Measurements from ENCODE around the gene S100A6. TPM values are rescaled to one million over a fixed set of nuclear protein-coding genes. Genes with fewer than 3 reads are reported as not detected.

The S100A6 gene
- total RNA-seq, 1 donor: 1,187 TPM

GRCh38 chr1:153560241-153560640 lies 24.4 kb upstream of the S100A6 start:
- no peak overlapping the region for H3K4me3 ChIP-seq (ENCODE audit: insufficient read depth, low read length)
- H3K27ac ChIP-seq (ENCODE audit: low read depth, low read length): no peak overlapping the region
- H3K79me2 ChIP-seq (ENCODE audit: insufficient read depth, low read length): no peaks in the 10 kb centered on the region
- no peak overlapping the region for H2AFZ ChIP-seq (ENCODE audit: low read length)
- H3K36me3 ChIP-seq (ENCODE audit: insufficient read depth, low read length): no peaks in the 10 kb centered on the region
- no peak for DNase-seq (ENCODE audit: insufficient read length, low spot score, missing footprints)
- TF ChIP-seq CTCF (IDR thresholded peaks at IDR 0.05; ENCODE audit: extremely low read depth, low read depth, low read length): no peak
- no peaks in the 10 kb centered on the region for H3K9me3 ChIP-seq (ENCODE audit: low read depth, low read length)
- peaks cover 1% of the 10 kb centered on the region for H3K4me1 ChIP-seq (ENCODE audit: insufficient read depth, low read length)
- H3K27me3 ChIP-seq (ENCODE audit: insufficient read depth, low read length): no peaks in the 10 kb centered on the region
- H3K4me2 ChIP-seq (ENCODE audit: insufficient read depth, low read length): no peak overlapping the region
- H4K20me1 ChIP-seq (ENCODE audit: insufficient read depth, low read length): no peaks in the 10 kb centered on the region

GRCh38 chr1:153557877-153558276 lies 22.1 kb upstream of the S100A6 start:
- DNase-seq (ENCODE audit: insufficient read length, low spot score, missing footprints): no peak
- no peaks in the 10 kb centered on the region for H3K9me3 ChIP-seq (ENCODE audit: low read depth, low read length)
- H3K36me3 ChIP-seq (ENCODE audit: insufficient read depth, low read length): no peaks in the 10 kb centered on the region
- no peaks in the 10 kb centered on the region for H3K79me2 ChIP-seq (ENCODE audit: insufficient read depth, low read length)
- no peaks in the 10 kb centered on the region for H4K20me1 ChIP-seq (ENCODE audit: insufficient read depth, low read length)
- H3K4me1 ChIP-seq (ENCODE audit: insufficient read depth, low read length): peaks cover 7% of the 10 kb centered on the region
- H3K27me3 ChIP-seq (ENCODE audit: insufficient read depth, low read length): no peaks in the 10 kb centered on the region
- H3K4me3 ChIP-seq (ENCODE audit: insufficient read depth, low read length): no peak overlapping the region
- no peak overlapping the region for H3K4me2 ChIP-seq (ENCODE audit: insufficient read depth, low read length)
- TF ChIP-seq CTCF (IDR thresholded peaks at IDR 0.05; ENCODE audit: extremely low read depth, low read depth, low read length): no peak
- H2AFZ ChIP-seq (ENCODE audit: low read length): no peak overlapping the region
- no peak overlapping the region for H3K27ac ChIP-seq (ENCODE audit: low read depth, low read length)

- Histone ChIP-seq H3K4me3 (ENCODE audit: insufficient read depth, low read length) (no peak overlapping the region), H3K4me1 (ENCODE audit: insufficient read depth, low read length) (peaks cover 7% of the 10 kb centered on the region), H3K9me3 (ENCODE audit: low read depth, low read length) (no peaks in the 10 kb centered on the region), H3K27me3 (ENCODE audit: insufficient read depth, low read length) (no peaks in the 10 kb centered on the region), H4K20me1 (ENCODE audit: insufficient read depth, low read length) (no peaks in the 10 kb centered on the region), H2AFZ (ENCODE audit: low read length) (no peak overlapping the region), H3K4me2 (ENCODE audit: insufficient read depth, low read length) (no peak overlapping the region), H3K79me2 (ENCODE audit: insufficient read depth, low read length) (no peaks in the 10 kb centered on the region), H3K36me3 (ENCODE audit: insufficient read depth, low read length) (no peaks in the 10 kb centered on the region), H3K27ac (ENCODE audit: low read depth, low read length) (no peak overlapping the region)
- TF ChIP-seq CTCF (IDR thresholded peaks at IDR 0.05; ENCODE audit: extremely low read depth, low read depth, low read length): no peak
- no peak for DNase-seq (ENCODE audit: insufficient read length, low spot score, missing footprints)
These were observed 20.6 kb upstream of the S100A6 start for GRCh38 chr1:153556348-153556747.

GRCh38 chr1:153553830-153554541 lies 18.2 kb upstream of the S100A6 start:
- TF ChIP-seq CTCF (IDR thresholded peaks at IDR 0.05; ENCODE audit: extremely low read depth, low read depth, low read length): no peak
- Histone ChIP-seq H3K27ac (ENCODE audit: low read depth, low read length) (no peak overlapping the region), H3K79me2 (ENCODE audit: insufficient read depth, low read length) (no peaks in the 10 kb centered on the region), H3K9me3 (ENCODE audit: low read depth, low read length) (no peaks in the 10 kb centered on the region), H3K27me3 (ENCODE audit: insufficient read depth, low read length) (no peaks in the 10 kb centered on the region), H4K20me1 (ENCODE audit: insufficient read depth, low read length) (no peaks in the 10 kb centered on the region), H3K4me3 (ENCODE audit: insufficient read depth, low read length) (no peak overlapping the region), H3K4me1 (ENCODE audit: insufficient read depth, low read length) (peaks cover 19% of the 10 kb centered on the region), H2AFZ (ENCODE audit: low read length) (peak overlapping the region; percentile 47), H3K4me2 (ENCODE audit: insufficient read depth, low read length) (no peak overlapping the region), H3K36me3 (ENCODE audit: insufficient read depth, low read length) (no peaks in the 10 kb centered on the region)
- DNase-seq (ENCODE audit: insufficient read length, low spot score, missing footprints): no peak
